ENCODE measurements around the gene ZNF213.

DNA sequence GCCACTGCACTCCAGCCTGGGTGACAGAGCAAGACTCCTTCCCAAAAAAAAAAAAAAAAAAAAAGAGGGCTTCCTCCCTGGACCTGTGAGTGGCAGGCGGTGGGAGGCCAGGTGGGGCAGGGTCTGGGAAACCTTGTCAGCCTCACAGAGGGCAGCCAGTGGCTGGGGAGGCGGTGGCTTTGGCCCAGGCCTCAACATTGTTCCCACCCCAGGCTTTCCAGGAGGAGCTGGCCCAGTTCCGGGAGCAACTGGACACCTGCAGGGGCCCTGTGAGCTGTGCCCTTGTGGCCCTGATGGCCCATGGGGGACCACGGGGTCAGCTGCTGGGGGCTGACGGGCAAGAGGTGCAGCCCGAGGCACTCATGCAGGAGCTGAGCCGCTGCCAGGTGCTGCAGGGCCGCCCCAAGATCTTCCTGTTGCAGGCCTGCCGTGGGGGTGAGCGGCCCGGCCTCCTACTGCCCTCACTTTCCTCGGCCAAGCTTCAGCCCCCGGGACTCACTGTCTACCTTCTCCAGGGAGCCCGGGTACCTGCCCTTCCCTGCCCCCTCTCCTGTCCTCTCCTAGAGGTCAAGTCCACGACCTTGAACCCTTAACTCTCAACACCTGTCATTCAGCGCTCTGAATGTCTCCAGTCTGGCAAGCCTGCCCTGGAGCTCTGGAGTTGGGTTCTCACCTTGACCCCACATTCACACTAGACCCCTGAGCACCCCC, 12.4 kb downstream of the ZNF213 start:
- TF ChIP-seq, protein P1, sequence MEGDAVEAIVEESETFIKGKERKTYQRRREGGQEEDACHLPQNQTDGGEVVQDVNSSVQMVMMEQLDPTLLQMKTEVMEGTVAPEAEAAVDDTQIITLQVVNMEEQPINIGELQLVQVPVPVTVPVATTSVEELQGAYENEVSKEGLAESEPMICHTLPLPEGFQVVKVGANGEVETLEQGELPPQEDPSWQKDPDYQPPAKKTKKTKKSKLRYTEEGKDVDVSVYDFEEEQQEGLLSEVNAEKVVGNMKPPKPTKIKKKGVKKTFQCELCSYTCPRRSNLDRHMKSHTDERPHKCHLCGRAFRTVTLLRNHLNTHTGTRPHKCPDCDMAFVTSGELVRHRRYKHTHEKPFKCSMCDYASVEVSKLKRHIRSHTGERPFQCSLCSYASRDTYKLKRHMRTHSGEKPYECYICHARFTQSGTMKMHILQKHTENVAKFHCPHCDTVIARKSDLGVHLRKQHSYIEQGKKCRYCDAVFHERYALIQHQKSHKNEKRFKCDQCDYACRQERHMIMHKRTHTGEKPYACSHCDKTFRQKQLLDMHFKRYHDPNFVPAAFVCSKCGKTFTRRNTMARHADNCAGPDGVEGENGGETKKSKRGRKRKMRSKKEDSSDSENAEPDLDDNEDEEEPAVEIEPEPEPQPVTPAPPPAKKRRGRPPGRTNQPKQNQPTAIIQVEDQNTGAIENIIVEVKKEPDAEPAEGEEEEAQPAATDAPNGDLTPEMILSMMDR (IDR thresholded peaks at IDR 0.05) = no peak
- no peak for TF ChIP-seq POLR2A (IDR thresholded peaks at IDR 0.05)

Measured in adrenal gland (tissue), 5 donors.